HCT116 (cell line): ENCODE data around the gene HBA1. TPM values are rescaled to one million over a fixed set of nuclear protein-coding genes. Genes with fewer than 3 reads are reported as not detected.

ENCODE experiments used
- ATAC-seq: fragments of 200-7000 bp; cut with Tn5 transposase; 2 replicates; pipeline ENCODE4 v1.9.1; 2020; ENCODE audit warnings: mild to moderate bottlenecking, moderate library complexity
- BruUV-seq: library from RNA; stranded (reverse); fragments of 400-500 nt; replicated peaks from 2 replicates; lab custom pipeline; 2021; lab: Mats Ljungman, UMichigan
- CTCF ChIA-PET: fragments of 300-600 bp; sonication (Branson Sonifier 250); formaldehyde crosslinking; loops from one replicate; lab custom pipeline; 2021; ENCODE audit warnings: antibody characterized with exemption; lab: Charles Lee
- POLR2A ChIA-PET: fragments of 300-600, 350-600 bp; sonication (Branson Sonifier 250); formaldehyde crosslinking; loops from one replicate; lab custom pipeline; 2021; ENCODE audit warnings: antibody characterized with exemption; lab: Charles Lee
- RAD21 ChIA-PET, 2 experiments: fragments of 300-600 bp; sonication (Branson Sonifier 250); formaldehyde crosslinking; loops; one replicate each; lab custom pipeline; 2023; ENCODE audit warnings: low total read pairs in 2 of 2; ENCODE audit not compliant: uncharacterized antibody in 2 of 2, unreplicated experiment in 2 of 2, low non-redundant PET in 1 of 2; lab: Charles Lee
- DNase-seq: peaks from one replicate; pipeline ENCODE4 v3.0.0-alpha.2; 2010; ENCODE audit warnings: low read depth, low spot score
- H2AFZ ChIP-seq: fragments of 200-600 bp; shearing (Covaris generic), sonication (generic); 2 replicates; pipeline ENCODE4 v1.6.1; 2017; ENCODE audit warnings: low read depth, mixed run types, mixed read lengths, antibody characterized with exemption, low read length; ENCODE audit not compliant: poor library complexity, severe bottlenecking
- H3K27ac ChIP-seq: 2 replicates; pipeline ENCODE4 v1.5.1; 2012; ENCODE audit warnings: low read depth, low read length
- H3K27me3 ChIP-seq: fragments of 200-600 bp; sonication (generic); 2 replicates; pipeline ENCODE4 v1.6.1; 2016; ENCODE audit warnings: mixed run types, low read length, mixed read lengths; ENCODE audit not compliant: insufficient read depth
- H3K36me3 ChIP-seq, 2 experiments: fragments of 200-500 bp in 1 of 2; fragments of 200-600 bp in 1 of 2; sonication (Bioruptor generic) in 1 of 2; sonication (generic) in 1 of 2; 2 replicates each; pipeline versions ENCODE4 v1.5.1 to v1.6.1; 2014 to 2016; ENCODE audit warnings: low read length in 2 of 2, inconsistent platforms in 1 of 2, mixed read lengths in 1 of 2, mixed run types in 1 of 2; ENCODE audit not compliant: insufficient read depth in 2 of 2, control insufficient read depth in 1 of 2
- H3K4me1 ChIP-seq, 2 experiments: fragments of 200-600 bp in 1 of 2; sonication (generic) in 1 of 2; 2 replicates each; pipeline versions ENCODE4 v1.5.1 to v1.6.1; 2012 to 2017; ENCODE audit warnings: low read length in 2 of 2, inconsistent platforms in 1 of 2, mild to moderate bottlenecking in 1 of 2, mixed read lengths in 1 of 2, mixed run types in 1 of 2, moderate library complexity in 1 of 2; ENCODE audit not compliant: insufficient read depth in 2 of 2, control insufficient read depth in 1 of 2
- H3K4me2 ChIP-seq: fragments of 200-600 bp; sonication (generic); 2 replicates; pipeline ENCODE4 v1.6.1; 2017; ENCODE audit warnings: mixed run types, low read length, mixed read lengths
- H3K4me3 ChIP-seq, 2 experiments: fragments of 200-600 bp in 1 of 2; sonication (generic) in 1 of 2; replicated peaks in 1 of 2; 2 replicates each; pipeline ENCODE4 v1.5.1; 2011 to 2016; ENCODE audit warnings: low read length in 2 of 2, control low read depth in 1 of 2, low read depth in 1 of 2, mild to moderate bottlenecking in 1 of 2, mixed read lengths in 1 of 2, mixed run types in 1 of 2
- H3K79me2 ChIP-seq: fragments of 200-600 bp; sonication (generic); 2 replicates; pipeline ENCODE4 v1.6.1; 2017; ENCODE audit warnings: mild to moderate bottlenecking, mixed run types, low read length, moderate library complexity, mixed read lengths; ENCODE audit not compliant: insufficient read depth
- H3K9ac ChIP-seq: fragments of 200-600 bp; sonication (generic); 2 replicates; pipeline ENCODE4 v1.6.1; 2016; ENCODE audit warnings: low read length, mixed read lengths
- H3K9me2 ChIP-seq: fragments of 200-600 bp; sonication (generic), shearing (Covaris generic); 2 replicates; pipeline ENCODE4 v1.6.1; 2017; ENCODE audit warnings: mixed run types, mild to moderate bottlenecking, moderate library complexity; ENCODE audit not compliant: insufficient read depth
- H3K9me3 ChIP-seq, 2 experiments: fragments of 200-500 bp in 1 of 2; fragments of 200-600 bp in 1 of 2; sonication (Bioruptor generic) in 1 of 2; sonication (generic) in 1 of 2; 2 replicates each; pipeline ENCODE4 v1.6.1; 2014 to 2017; ENCODE audit warnings: low read length in 2 of 2, mixed read lengths in 2 of 2, inconsistent platforms in 1 of 2, low read depth in 1 of 2, mild to moderate bottlenecking in 1 of 2, mixed run types in 1 of 2, moderate library complexity in 1 of 2; ENCODE audit not compliant: control insufficient read depth in 1 of 2, insufficient read depth in 1 of 2
- H4K20me1 ChIP-seq: fragments of 200-600 bp; sonication (generic), shearing (Covaris generic); 2 replicates; pipeline ENCODE4 v1.6.1; 2017; ENCODE audit warnings: mixed run types, mild to moderate bottlenecking, moderate library complexity; ENCODE audit not compliant: insufficient read depth
- ATF3 ChIP-seq: IDR thresholded peaks from 2 replicates; pipeline ENCODE4 v1.6.1; 2012
- CBX3 ChIP-seq: IDR thresholded peaks from 2 replicates; pipeline ENCODE4 v1.6.1; 2012; ENCODE audit warnings: low read depth
- CTCF ChIP-seq, 3 experiments: fragments of 200-600 bp in 1 of 3; sonication (generic) in 1 of 3; IDR thresholded peaks in 2 of 3; conservative IDR thresholded peaks in 1 of 3; 2 replicates each; pipeline ENCODE4 v1.5.1; 2012 to 2017; ENCODE audit warnings: low read depth in 2 of 3, low read length in 2 of 3, antibody characterized with exemption in 1 of 3, borderline replicate concordance in 1 of 3, control low read depth in 1 of 3, mild to moderate bottlenecking in 1 of 3, mixed read lengths in 1 of 3, mixed run types in 1 of 3, moderate library complexity in 1 of 3; ENCODE audit not compliant: insufficient read depth in 1 of 3
- ELF1 ChIP-seq: IDR thresholded peaks from 2 replicates; pipeline ENCODE4 v1.6.1; 2012; ENCODE audit warnings: low read depth, borderline replicate concordance
- EZH2 ChIP-seq: fragments of 200-600 bp; sonication (generic); IDR thresholded peaks from 2 replicates; pipeline ENCODE4 v1.6.1; 2017; ENCODE audit warnings: antibody characterized with exemption, mixed run types
- EZH2phosphoT487 ChIP-seq: fragments of 200-600 bp; IDR thresholded peaks from 2 replicates; pipeline ENCODE4 v1.6.1; 2018; ENCODE audit warnings: antibody characterized with exemption, borderline replicate concordance
- SP1 ChIP-seq: IDR thresholded peaks from 2 replicates; pipeline ENCODE4 v1.6.1; 2012; ENCODE audit warnings: low read depth
- TCF7L2 ChIP-seq: IDR thresholded peaks from 2 replicates; pipeline ENCODE4 v1.7.0; 2011; ENCODE audit warnings: borderline replicate concordance, inconsistent platforms; ENCODE audit not compliant: insufficient read depth, insufficient read length; ENCODE audit errors: extremely low read depth
- YY1 ChIP-seq: IDR thresholded peaks from 2 replicates; pipeline ENCODE4 v1.6.1; 2011; ENCODE audit warnings: low read length, low read depth, moderate library complexity, mild to moderate bottlenecking; ENCODE audit not compliant: insufficient replicate concordance; ENCODE audit errors: extremely low read depth
- ZNF274 ChIP-seq: fragments of 200-500 bp; sonication (Bioruptor generic); IDR thresholded peaks from 2 replicates; pipeline ENCODE4 v1.6.1; 2014; ENCODE audit warnings: mild to moderate bottlenecking, low read depth, low read length, inconsistent platforms
- intact Hi-C: fragments of 100-400 bp; cut with micrococcal nuclease; formaldehyde crosslinking; loops from 2 replicates; pipeline ENCODE4 v1.10.0; 2022
- total RNA-seq: library from RNA; stranded (reverse); gene quantifications from one replicate; pipeline ENCODE4 v1.2.1, GENCODE V29; 2021; ENCODE audit not compliant: unreplicated experiment

HBA1 gene
- total RNA-seq, 1 experiment from 2014 or later, result 4.9 TPM

- no peak for ATAC-seq
- CTCF ChIA-PET, result no interaction called here
Observed at GRCh38 chr16:155031-155398, 21.5 kb upstream of the HBA1 start.

More at GRCh38 chr16:155031-155398, 21.5 kb upstream of the HBA1 start:
- Histone ChIP-seq H3K9me3 (no peaks in the 10 kb centered on the region), H3K36me3 (no peaks in the 10 kb centered on the region), H3K4me1 (peaks cover 5 to 9% of the 10 kb centered on the region in 2 experiments; a peak in 3 of 4 replicates), H3K27me3 (no peaks in the 10 kb centered on the region), H4K20me1 (no peaks in the 10 kb centered on the region), H3K9ac (no peak overlapping the region), H3K27ac (no peak overlapping the region), H3K4me2 (peak overlapping the region; percentile 88), H3K4me3 (peak overlapping the region in 1 of 2 experiments; percentile 52; a peak in 2 of 4 replicates), H2AFZ (no peak overlapping the region), H3K79me2 (no peaks in the 10 kb centered on the region), H3K9me2 (no peaks in the 10 kb centered on the region)
- intact Hi-C loops, result no loop called here
- TF ChIP-seq ELF1 (no peak), EZH2phosphoT487 (no peak), ATF3 (no peak), ZNF274 (no peak), CTCF (IDR thresholded peaks at IDR 0.05 in 2 of 3, conservative IDR thresholded peaks at IDR 0.05 in 1 of 3; ENCODE audit: borderline replicate concordance in 1 of 3, insufficient read depth in 1 of 3, low read depth in 2 of 3, low read length in 2 of 3) (no peak), EZH2 (no peak), SP1 (no peak), TCF7L2 (no peak), CBX3 (no peak), YY1 (no peak)
- DNase-seq, result no peak
- ChIA-PET POLR2A (no interaction called here), RAD21 (no interaction called here)
- BruUV-seq, result no TSS peak
